Loucy (cell line): Measurements from ENCODE around the gene RRP7A.

Source experiments
- H2AFZ ChIP-seq: fragments of 200-600 bp; sonication (generic); 2 replicates; pipeline ENCODE4 v1.6.0; 2016; ENCODE audit warnings: antibody characterized with exemption, mild to moderate bottlenecking, low read length, moderate library complexity
- H3F3A ChIP-seq: fragments of 200-600 bp; 2 replicates; pipeline ENCODE4 v1.6.0; 2016; ENCODE audit warnings: antibody characterized with exemption, low read depth, mild to moderate bottlenecking
- H3K27me3 ChIP-seq: fragments of 200-600 bp; sonication (generic); 2 replicates; pipeline ENCODE4 v1.6.1; 2014; ENCODE audit warnings: low read length, mild to moderate bottlenecking; ENCODE audit not compliant: insufficient read depth, poor library complexity, severe bottlenecking
- H3K36me3 ChIP-seq: fragments of 200-600 bp; sonication (generic); 2 replicates; pipeline ENCODE4 v1.6.1; 2016; ENCODE audit warnings: low read length; ENCODE audit not compliant: insufficient read depth
- H3K4me1 ChIP-seq: fragments of 200-600 bp; sonication (generic); 2 replicates; pipeline ENCODE4 v1.5.1; 2014; ENCODE audit warnings: low read length, mild to moderate bottlenecking; ENCODE audit not compliant: insufficient read depth, poor library complexity, severe bottlenecking
- H3K4me2 ChIP-seq: fragments of 200-600 bp; sonication (generic); 2 replicates; pipeline ENCODE4 v1.6.0; 2014; ENCODE audit warnings: antibody characterized with exemption, low read length, low read depth, mild to moderate bottlenecking; ENCODE audit not compliant: poor library complexity, severe bottlenecking
- H3K4me3 ChIP-seq: fragments of 200-600 bp; sonication (generic); 2 replicates; pipeline ENCODE4 v1.5.1; 2014; ENCODE audit warnings: low read length, mild to moderate bottlenecking, mixed read lengths; ENCODE audit not compliant: poor library complexity, severe bottlenecking
- H3K79me2 ChIP-seq: fragments of 200-600 bp; sonication (generic); 2 replicates; pipeline ENCODE4 v1.6.1; 2014; ENCODE audit warnings: low read length; ENCODE audit not compliant: insufficient read depth
- H3K9ac ChIP-seq: fragments of 200-600 bp; sonication (generic); 2 replicates; pipeline ENCODE4 v1.6.0; 2014; ENCODE audit warnings: mild to moderate bottlenecking, low read depth, low read length, moderate library complexity; ENCODE audit not compliant: poor library complexity, severe bottlenecking
- H3K9me2 ChIP-seq: fragments of 200-600 bp; sonication (generic); replicated peaks from 2 replicates; pipeline ENCODE4 v1.6.1; 2016; ENCODE audit warnings: low read depth, low read length, mixed read lengths
- H3K9me3 ChIP-seq: fragments of 200-600 bp; sonication (generic); 2 replicates; pipeline ENCODE4 v1.6.1; 2014; ENCODE audit warnings: mild to moderate bottlenecking, antibody characterized with exemption, low read length, low read depth; ENCODE audit not compliant: insufficient read depth
- H4K20me1 ChIP-seq: fragments of 200-600 bp; sonication (generic); 2 replicates; pipeline ENCODE4 v1.6.0; 2014; ENCODE audit warnings: antibody characterized with exemption, low read length, mild to moderate bottlenecking; ENCODE audit not compliant: insufficient read depth, poor library complexity, severe bottlenecking
- EZH2phosphoT487 ChIP-seq: fragments of 200-600 bp; IDR thresholded peaks from 2 replicates; pipeline ENCODE4 v1.6.1; 2018; ENCODE audit warnings: antibody characterized with exemption, mild to moderate bottlenecking, moderate library complexity, borderline replicate concordance
- TF ChIP-seq, protein P1 (sequence below): fragments of 200-600 bp; sonication (generic); conservative IDR thresholded peaks from 2 replicates; pipeline ENCODE4 v1.5.1; 2014; ENCODE audit warnings: mild to moderate bottlenecking, antibody characterized with exemption, low read length

RRP7A gene

DNA sequence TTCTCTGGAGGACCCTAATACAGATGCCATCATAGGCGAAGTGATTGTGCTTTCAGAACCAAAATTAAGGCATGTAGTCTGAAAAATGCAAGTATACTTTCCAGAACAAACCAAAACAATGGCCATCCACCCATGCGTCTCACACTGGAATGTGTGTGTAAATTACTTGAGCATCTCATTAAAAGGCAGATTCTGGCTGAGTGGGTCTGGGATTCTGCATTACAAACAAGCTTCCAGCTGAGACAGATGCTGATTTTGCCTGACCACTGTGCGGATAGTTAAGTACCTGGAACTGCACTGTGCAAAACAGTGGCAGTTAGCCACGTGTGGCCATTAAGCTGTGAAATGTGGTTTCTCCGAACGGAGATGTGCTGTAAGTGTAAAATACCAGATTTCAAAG lies 26.2 kb downstream of the RRP7A start:
- Histone ChIP-seq H3K9me3 (no peaks in the 10 kb centered on the region), H3K9me2 (no peaks in the 10 kb centered on the region), H3K36me3 (no peaks in the 10 kb centered on the region), H3K27me3 (no peaks in the 10 kb centered on the region), H4K20me1 (no peaks in the 10 kb centered on the region), H3K4me3 (no peak overlapping the region), H2AFZ (no peak overlapping the region), H3K4me2 (no peak overlapping the region), H3K79me2 (no peaks in the 10 kb centered on the region), H3K4me1 (no peaks in the 10 kb centered on the region), H3K9ac (no peak overlapping the region), H3F3A (no peaks in the 10 kb centered on the region)
- no peak for TF ChIP-seq EZH2phosphoT487
- TF ChIP-seq, protein P1, sequence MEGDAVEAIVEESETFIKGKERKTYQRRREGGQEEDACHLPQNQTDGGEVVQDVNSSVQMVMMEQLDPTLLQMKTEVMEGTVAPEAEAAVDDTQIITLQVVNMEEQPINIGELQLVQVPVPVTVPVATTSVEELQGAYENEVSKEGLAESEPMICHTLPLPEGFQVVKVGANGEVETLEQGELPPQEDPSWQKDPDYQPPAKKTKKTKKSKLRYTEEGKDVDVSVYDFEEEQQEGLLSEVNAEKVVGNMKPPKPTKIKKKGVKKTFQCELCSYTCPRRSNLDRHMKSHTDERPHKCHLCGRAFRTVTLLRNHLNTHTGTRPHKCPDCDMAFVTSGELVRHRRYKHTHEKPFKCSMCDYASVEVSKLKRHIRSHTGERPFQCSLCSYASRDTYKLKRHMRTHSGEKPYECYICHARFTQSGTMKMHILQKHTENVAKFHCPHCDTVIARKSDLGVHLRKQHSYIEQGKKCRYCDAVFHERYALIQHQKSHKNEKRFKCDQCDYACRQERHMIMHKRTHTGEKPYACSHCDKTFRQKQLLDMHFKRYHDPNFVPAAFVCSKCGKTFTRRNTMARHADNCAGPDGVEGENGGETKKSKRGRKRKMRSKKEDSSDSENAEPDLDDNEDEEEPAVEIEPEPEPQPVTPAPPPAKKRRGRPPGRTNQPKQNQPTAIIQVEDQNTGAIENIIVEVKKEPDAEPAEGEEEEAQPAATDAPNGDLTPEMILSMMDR = no peak

DNA sequence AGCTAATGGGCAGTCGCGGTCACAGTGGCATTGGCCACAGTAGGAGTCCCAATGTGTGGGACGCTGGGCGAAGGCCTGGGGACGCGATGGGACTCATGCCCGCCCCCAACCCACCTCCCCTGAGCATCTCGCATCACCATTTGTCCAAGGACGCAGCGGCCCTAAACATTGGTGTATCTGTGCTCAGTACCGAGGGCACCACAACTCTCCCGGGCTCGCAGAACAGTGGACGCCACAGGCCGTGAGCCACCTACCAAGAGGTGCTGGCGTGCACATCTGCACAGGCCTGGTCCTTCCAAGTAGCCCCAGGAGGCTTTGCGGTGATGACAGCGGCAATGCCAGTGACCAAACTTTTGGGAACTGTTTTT lies 27.3 kb downstream of the RRP7A start:
- Histone ChIP-seq H3K4me2 (no peak overlapping the region), H3K36me3 (no peaks in the 10 kb centered on the region), H3K79me2 (no peaks in the 10 kb centered on the region), H3K9me3 (no peaks in the 10 kb centered on the region), H3K27me3 (no peaks in the 10 kb centered on the region), H3K9me2 (no peaks in the 10 kb centered on the region), H4K20me1 (no peaks in the 10 kb centered on the region), H3K4me1 (no peaks in the 10 kb centered on the region), H2AFZ (no peak overlapping the region), H3K4me3 (no peak overlapping the region), H3K9ac (no peak overlapping the region), H3F3A (no peaks in the 10 kb centered on the region)
- no peak for TF ChIP-seq EZH2phosphoT487
- TF ChIP-seq, protein P1 = no peak

DNA sequence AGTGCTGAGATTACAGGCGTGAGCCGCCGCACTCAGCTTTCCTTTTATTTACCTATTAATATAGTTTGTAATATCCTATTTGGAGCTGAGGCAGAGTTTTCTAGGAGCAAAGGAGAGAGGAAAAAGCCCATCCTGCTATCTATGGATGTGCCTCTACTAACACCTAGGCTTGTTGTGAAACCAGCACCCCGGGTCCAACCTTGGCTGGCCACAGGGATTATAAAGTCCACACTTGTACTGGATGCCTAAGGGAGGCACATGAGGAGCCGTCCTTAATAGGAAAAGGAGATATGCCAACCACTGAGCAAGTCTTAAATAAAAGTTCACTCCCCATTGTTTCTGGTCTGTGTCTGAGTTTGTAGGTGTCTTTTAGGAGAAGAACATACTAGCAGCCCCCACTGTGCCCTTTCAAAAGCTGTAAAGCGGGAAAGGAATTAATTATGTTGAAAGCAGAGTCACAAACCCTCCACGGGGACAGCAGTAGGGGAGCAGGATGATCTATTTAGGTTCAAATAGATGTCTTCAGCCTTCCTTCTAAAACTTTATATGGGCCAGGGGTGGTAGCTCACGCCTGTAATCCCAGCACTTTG lies 29.3 kb downstream of the RRP7A start:
- Histone ChIP-seq H3K9ac (no peak overlapping the region), H3K36me3 (no peaks in the 10 kb centered on the region), H3K79me2 (no peaks in the 10 kb centered on the region), H3K4me3 (no peak overlapping the region), H3K27me3 (no peaks in the 10 kb centered on the region), H3K4me1 (no peaks in the 10 kb centered on the region), H3K4me2 (no peak overlapping the region), H3K9me2 (no peaks in the 10 kb centered on the region), H4K20me1 (no peaks in the 10 kb centered on the region), H2AFZ (no peak overlapping the region), H3K9me3 (no peaks in the 10 kb centered on the region), H3F3A (no peaks in the 10 kb centered on the region)
- TF ChIP-seq EZH2phosphoT487 = no peak
- TF ChIP-seq, protein P1 = no peak
